Muscle layer of colon (tissue), 2 donors: ENCODE results near the gene TUBB3.
"Not testable (repeated sequence)": the region's sequence is repeated elsewhere in the genome, so short reads cannot be mapped to it uniquely, and the experiment has no call there.

Experiments
- H3K27ac ChIP-seq: one replicate; pipeline ENCODE4 v1.7.0; 2013; ENCODE audit warnings: low read depth, mild to moderate bottlenecking, low read length, moderate library complexity
- H3K27me3 ChIP-seq, 2 donors: one replicate each; pipeline ENCODE4 v1.7.0; 2013; ENCODE audit warnings: low read length in 2 of 2, mild to moderate bottlenecking in 2 of 2; ENCODE audit not compliant: insufficient read depth in 2 of 2, control insufficient read depth in 1 of 2
- H3K36me3 ChIP-seq: one replicate; pipeline ENCODE4 v1.7.0; 2013; ENCODE audit warnings: mild to moderate bottlenecking, low read length; ENCODE audit not compliant: insufficient read depth
- H3K4me1 ChIP-seq: one replicate; pipeline ENCODE4 v1.7.0; 2013; ENCODE audit warnings: mild to moderate bottlenecking, low read length; ENCODE audit not compliant: insufficient read depth
- H3K4me3 ChIP-seq, 2 donors: one replicate each; pipeline ENCODE4 v1.7.0; 2013; ENCODE audit warnings: low read length in 2 of 2, low read depth in 1 of 2, mild to moderate bottlenecking in 1 of 2, moderate library complexity in 1 of 2
- H3K9ac ChIP-seq: one replicate; pipeline ENCODE4 v1.7.0; 2013; ENCODE audit warnings: low read length
- H3K9me3 ChIP-seq: one replicate; pipeline ENCODE4 v1.7.0; 2013; ENCODE audit warnings: mild to moderate bottlenecking, low read length
- donor health status: abdominal sarcoma.
- donor health status: Adenocarcinoma of cecum.

Gene TUBB3

GRCh38 chr16:89922884-89923639 lies at the start of gene TUBB3:
Gene TUBB3 (plus strand): TSS chr16:89923342. CDS start chr16:89923402, 60 bp downstream.
- Histone ChIP-seq H3K9me3 (no peaks in the 10 kb centered on the region), H3K27ac (peak within 1 kb of the TSS; percentile 68), H3K27me3 (peaks cover 11 to 38% of the 10 kb centered on the region in 2 donors), H3K4me1 (peaks cover 18% of the 10 kb centered on the region), H3K36me3 (no peaks in the 10 kb centered on the region), H3K4me3 (peak within 1 kb of the TSS; percentile 49), H3K9ac (no peak within 1 kb of the TSS)

DNA sequence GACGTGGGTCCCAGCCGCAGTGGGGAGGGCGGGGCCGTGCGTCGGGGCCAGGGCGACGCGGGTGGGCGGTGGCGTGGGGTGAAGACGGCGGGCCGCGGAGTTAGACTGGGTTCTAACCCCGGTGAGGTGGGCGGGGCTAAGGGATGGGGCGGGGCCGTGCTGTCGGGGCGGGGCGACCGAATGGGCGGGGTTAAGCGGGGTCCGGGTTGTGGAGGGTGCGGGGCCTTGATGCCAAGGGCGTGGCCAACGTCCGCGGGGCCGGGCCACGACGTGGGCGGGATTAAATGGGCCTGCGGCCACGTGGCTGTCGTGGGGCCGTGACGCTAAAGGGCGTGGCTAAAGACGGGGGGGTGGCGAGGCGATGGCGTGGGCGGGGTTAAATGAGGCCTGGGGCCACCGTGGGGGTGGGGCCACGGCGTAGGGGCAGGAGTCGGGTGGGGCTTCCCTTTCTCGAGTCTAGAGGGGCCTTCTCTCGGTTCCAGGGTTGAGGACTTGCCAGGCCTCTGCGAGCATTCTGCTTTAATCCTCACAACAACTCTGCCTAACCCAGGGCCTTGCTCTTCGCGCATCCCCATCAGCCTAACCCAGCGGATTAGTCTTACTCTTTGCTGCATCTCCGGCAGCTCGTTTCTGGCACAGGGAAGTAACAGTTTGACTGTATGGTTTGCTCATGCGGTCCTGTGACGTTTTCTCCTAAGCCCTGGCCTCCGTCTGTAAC lies 49.0 kb upstream of the TUBB3 start:
- Histone ChIP-seq H3K27me3 (no peaks in the 10 kb centered on the region), H3K9ac (no peak overlapping the region), H3K4me3 (peak overlapping the region; percentile 79 to 89), H3K27ac (peak overlapping the region; percentile 99), H3K36me3 (peaks cover 13% of the 10 kb centered on the region), H3K9me3 (no peaks in the 10 kb centered on the region), H3K4me1 (peaks cover 16% of the 10 kb centered on the region)

- H3K27me3 ChIP-seq, H3K9ac ChIP-seq, H3K4me3 ChIP-seq, H3K27ac ChIP-seq, H3K9me3 ChIP-seq, H3K4me1 ChIP-seq: not testable (repeated sequence)
- peaks cover 40% of the 10 kb centered on the region for H3K36me3 ChIP-seq
Measured at GRCh38 chr16:89879123-89879522, 44.0 kb upstream of the TUBB3 start.

DNA sequence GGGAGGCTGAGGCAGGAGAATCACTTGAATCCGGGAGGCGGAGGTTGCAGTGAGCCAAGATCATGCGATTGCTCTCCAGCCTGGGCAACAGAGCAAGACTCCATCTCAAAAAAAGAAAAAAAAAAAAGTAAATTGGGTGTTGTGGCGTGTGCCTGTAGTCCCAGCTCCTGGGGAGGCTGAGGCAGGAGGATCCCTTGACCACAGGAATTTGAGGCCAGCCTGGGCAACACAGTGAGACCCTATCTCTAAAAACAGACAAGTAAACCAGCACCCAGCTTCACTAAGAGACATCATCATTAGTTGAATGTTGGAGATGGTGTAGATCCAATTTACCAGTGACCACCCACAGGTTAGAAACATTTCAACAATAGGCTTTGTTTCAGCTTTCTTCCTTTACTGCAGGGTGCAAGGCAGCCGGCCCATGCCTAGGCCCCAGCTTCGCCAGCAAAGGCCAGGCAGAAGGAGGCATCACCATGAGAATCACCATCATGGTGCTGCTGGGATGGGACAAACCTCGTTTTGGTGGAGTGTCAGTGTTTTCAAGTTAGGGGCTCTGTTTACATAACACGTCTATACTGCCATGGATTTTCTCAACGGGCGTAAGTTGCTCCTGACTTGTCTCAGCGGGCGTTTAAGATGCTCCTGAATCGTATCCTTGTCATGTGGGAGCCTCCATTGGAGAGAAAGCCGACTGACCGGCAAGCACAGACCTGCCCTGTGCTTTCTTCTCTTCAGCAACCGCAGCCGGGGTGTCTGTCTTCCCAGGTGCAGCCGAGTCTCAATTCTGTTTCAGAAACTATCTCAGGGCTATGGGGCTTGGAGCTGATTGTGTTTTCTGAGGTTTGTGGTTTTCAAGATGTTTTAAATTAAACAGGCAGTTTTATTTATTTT lies 42.4 kb upstream of the TUBB3 start:
- Histone ChIP-seq H3K9ac (no peak overlapping the region), H3K27ac (no peak overlapping the region), H3K36me3 (peaks cover 48% of the 10 kb centered on the region), H3K9me3 (no peaks in the 10 kb centered on the region), H3K27me3 (no peaks in the 10 kb centered on the region), H3K4me3 (no peak overlapping the region), H3K4me1 (no peaks in the 10 kb centered on the region)

DNA sequence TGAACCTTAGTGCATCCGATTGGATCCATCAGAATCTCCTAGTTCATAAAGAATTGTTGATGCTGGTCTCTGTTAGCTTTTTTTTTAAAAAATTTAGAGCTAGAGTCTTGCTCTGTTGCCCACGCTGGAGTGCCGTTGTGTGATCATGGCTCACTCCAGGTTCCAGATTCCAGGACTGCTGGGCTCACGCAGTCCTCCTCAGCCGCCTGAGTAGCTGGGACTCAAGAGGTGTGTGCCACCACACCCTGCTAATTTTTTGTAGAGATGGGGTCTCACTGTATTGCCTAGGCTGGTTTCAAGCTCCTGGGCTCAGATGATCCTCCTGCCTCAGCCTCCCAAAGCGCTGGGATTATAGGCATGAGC lies 41.8 kb upstream of the TUBB3 start:
- H3K36me3 ChIP-seq, result peaks cover 48% of the 10 kb centered on the region

DNA sequence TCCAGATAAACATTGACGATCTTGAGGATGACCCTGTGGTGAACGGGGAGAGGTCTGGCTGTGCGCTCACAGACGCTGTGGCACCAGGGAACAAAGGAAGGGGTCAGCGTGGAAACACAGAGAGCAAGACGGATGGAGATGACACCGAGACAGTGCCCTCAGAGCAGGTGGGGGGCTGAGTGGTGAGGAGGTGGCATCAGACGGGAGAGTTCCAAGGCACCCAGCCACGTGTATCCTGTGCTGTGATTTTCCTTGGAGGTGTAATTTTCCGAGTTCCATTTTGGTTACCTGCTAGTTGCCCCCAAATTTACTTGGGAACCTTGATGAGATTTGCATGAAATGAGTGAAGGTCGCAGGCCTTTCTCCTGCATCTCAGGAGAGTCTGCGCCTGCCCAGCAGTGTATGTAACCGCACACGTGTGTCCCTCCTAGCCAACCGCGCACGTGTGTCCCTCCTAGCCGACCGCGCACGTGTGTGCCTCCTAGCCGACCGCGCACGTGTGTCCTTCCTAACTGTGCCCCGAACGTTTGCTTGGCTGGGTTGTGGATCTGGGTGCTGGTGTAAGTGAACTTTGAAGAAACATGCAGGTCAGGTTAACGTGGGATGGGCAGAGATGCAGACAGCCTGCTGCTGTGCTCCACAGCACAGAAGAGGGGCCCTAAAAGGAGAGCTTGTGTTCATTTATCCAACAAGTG lies 39.6 kb upstream of the TUBB3 start:
- no peaks in the 10 kb centered on the region for H3K4me1 ChIP-seq
- no peak overlapping the region for H3K4me3 ChIP-seq
- no peaks in the 10 kb centered on the region for H3K9me3 ChIP-seq
- no peak overlapping the region for H3K9ac ChIP-seq
- H3K27ac ChIP-seq, result no peak overlapping the region
- no peaks in the 10 kb centered on the region for H3K27me3 ChIP-seq
- peaks cover 63% of the 10 kb centered on the region for H3K36me3 ChIP-seq

More for the DNA sequence above, 41.8 kb upstream of the TUBB3 start:
- no peak overlapping the region for H3K9ac ChIP-seq
- H3K4me3 ChIP-seq, result no peak overlapping the region
- no peaks in the 10 kb centered on the region for H3K9me3 ChIP-seq
- no peaks in the 10 kb centered on the region for H3K27me3 ChIP-seq
- no peaks in the 10 kb centered on the region for H3K4me1 ChIP-seq
- no peak overlapping the region for H3K27ac ChIP-seq

DNA sequence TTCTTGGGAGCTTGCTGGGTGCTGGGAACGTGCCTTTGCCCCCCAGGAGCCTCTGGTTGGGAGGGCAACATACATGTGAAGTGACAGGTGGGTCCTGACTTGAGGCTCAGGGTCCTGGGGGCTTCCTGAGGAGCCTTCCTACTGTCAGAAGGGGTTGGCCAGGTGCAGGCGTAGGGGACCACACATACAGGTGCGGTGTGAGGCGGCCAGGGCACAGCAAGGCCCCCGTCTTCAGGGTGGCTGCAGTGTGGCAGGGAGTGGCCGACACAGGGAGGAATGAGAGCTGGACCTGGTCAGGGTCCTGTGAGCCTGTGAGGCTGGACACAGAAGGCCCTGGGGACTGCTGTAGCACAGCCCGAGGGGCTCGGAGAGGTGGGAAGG lies 39.1 kb upstream of the TUBB3 start:
- H3K9me3 ChIP-seq, result no peaks in the 10 kb centered on the region
- H3K27ac ChIP-seq, result no peak overlapping the region
- H3K4me1 ChIP-seq, result no peaks in the 10 kb centered on the region
- H3K9ac ChIP-seq, result no peak overlapping the region
- H3K27me3 ChIP-seq, result no peaks in the 10 kb centered on the region
- H3K36me3 ChIP-seq, result peaks cover 58% of the 10 kb centered on the region
- no peak overlapping the region for H3K4me3 ChIP-seq

DNA sequence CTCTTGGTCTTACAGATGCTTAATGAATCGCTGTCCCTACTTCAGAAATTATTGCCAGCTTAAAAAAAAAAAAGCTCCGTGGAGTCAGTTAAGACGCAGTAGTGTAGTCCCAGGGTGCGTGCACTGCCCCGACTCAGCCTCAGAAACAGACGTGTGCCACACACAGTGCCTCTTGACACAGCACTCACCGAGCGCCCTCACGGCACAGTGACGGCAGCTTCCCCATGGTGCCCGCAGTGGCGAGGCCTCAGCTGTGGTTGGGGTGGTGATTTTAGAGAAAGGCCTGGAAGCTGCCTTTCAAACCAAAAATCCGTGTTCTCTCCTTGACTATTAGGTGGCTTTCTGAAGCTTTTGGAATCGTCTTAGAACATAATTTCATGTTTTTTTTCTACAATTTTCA lies 35.9 kb upstream of the TUBB3 start:
- Histone ChIP-seq H3K27ac (no peak overlapping the region), H3K36me3 (peaks cover 62% of the 10 kb centered on the region), H3K27me3 (no peaks in the 10 kb centered on the region), H3K4me3 (no peak overlapping the region), H3K9me3 (no peaks in the 10 kb centered on the region), H3K4me1 (no peaks in the 10 kb centered on the region), H3K9ac (no peak overlapping the region)

- no peaks in the 10 kb centered on the region for H3K9me3 ChIP-seq
- no peak overlapping the region for H3K27ac ChIP-seq
- no peaks in the 10 kb centered on the region for H3K27me3 ChIP-seq
- peaks cover 58% of the 10 kb centered on the region for H3K36me3 ChIP-seq
- H3K4me1 ChIP-seq, result no peaks in the 10 kb centered on the region
- peak overlapping the region in 1 of 2 donors; percentile 13 for H3K4me3 ChIP-seq
- H3K9ac ChIP-seq, result no peak overlapping the region
Measured at GRCh38 chr16:89890200-89890599, 32.9 kb upstream of the TUBB3 start.

- Histone ChIP-seq H3K27me3 (no peaks in the 10 kb centered on the region), H3K4me3 (no peak overlapping the region), H3K9ac (no peak overlapping the region), H3K9me3 (no peaks in the 10 kb centered on the region), H3K4me1 (no peaks in the 10 kb centered on the region), H3K36me3 (peaks cover 64% of the 10 kb centered on the region), H3K27ac (no peak overlapping the region)
Measured at GRCh38 chr16:89890886-89891657, 32.1 kb upstream of the TUBB3 start.
